Activated naive CD4-positive, alpha-beta T cell treated with anti-CD3 and anti-CD28 coated beads, Interleukin-2, amount 50 U/mL, for 24 hours (primary cell): ENCODE data around the gene NRN1L.
A peak's percentile ranks its signal among the peaks of the same experiment; 100 is the strongest.
"Not testable (repeated sequence)": the region's sequence is repeated elsewhere in the genome, so short reads cannot be mapped to it uniquely, and the experiment has no call there.

Experiments
- H3K27ac Mint-ChIP-seq: one replicate; pipeline ENCODE4 v1.8.0; 2021; ENCODE audit warnings: mild to moderate bottlenecking, mixed read lengths
- H3K27me3 Mint-ChIP-seq: one replicate; pipeline ENCODE4 v1.8.0; 2021; ENCODE audit warnings: mixed read lengths
- H3K36me3 Mint-ChIP-seq: one replicate; pipeline ENCODE4 v1.8.0; 2021; ENCODE audit warnings: mixed read lengths
- H3K4me1 Mint-ChIP-seq: one replicate; pipeline ENCODE4 v1.8.0; 2021; ENCODE audit warnings: mixed read lengths
- H3K4me3 Mint-ChIP-seq: one replicate; pipeline ENCODE4 v1.8.0; 2021; ENCODE audit warnings: mild to moderate bottlenecking, mixed read lengths
- H3K9me3 Mint-ChIP-seq: one replicate; pipeline ENCODE4 v1.8.0; 2021; ENCODE audit warnings: mixed read lengths

Gene NRN1L

GRCh38 chr16:67855789-67856188 lies 28.9 kb upstream of the NRN1L start:
- Mint-ChIP-seq H3K4me3 (no peak overlapping the region), H3K4me1 (peaks cover 35% of the 10 kb centered on the region), H3K27me3 (no peaks in the 10 kb centered on the region), H3K27ac (no peak overlapping the region), H3K36me3 (peaks cover 2% of the 10 kb centered on the region), H3K9me3 (no peaks in the 10 kb centered on the region)

DNA sequence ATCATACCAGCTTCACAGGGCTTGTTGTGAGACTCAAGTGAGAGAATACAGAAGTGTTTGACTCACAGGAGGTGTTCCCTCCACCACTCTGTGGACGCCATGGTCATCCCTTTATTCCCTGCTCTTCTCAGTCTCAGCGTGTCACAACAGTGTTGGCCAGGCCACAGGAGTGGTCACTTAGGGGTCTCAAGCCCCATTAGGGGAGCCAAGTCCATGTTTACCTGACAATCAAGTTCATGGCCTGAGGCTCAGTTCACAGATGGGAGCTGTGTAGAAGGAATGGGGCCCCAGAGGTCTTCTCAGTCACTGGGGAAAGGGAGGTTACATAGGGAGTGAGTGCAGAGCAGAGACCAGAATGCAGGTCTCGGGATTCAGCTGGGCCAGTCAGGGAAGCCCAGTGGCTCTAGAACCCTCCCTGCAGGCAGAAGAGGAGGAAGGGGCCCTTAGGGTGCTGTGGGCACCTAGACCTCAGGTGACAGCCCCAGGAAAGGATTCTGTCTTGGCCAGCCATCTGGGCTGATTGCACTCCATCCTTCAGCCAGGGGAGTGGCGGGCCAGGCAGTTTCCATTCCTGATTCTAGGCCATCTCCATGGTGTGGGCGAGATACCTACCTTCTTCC lies 27.6 kb upstream of the NRN1L start:
- peaks cover 2% of the 10 kb centered on the region for H3K36me3 Mint-ChIP-seq
- H3K27ac Mint-ChIP-seq, result no peak overlapping the region
- peaks cover 45% of the 10 kb centered on the region for H3K4me1 Mint-ChIP-seq
- no peak overlapping the region for H3K4me3 Mint-ChIP-seq
- no peaks in the 10 kb centered on the region for H3K9me3 Mint-ChIP-seq
- no peaks in the 10 kb centered on the region for H3K27me3 Mint-ChIP-seq

- H3K27me3 Mint-ChIP-seq, result no peaks in the 10 kb centered on the region
- H3K9me3 Mint-ChIP-seq, result no peaks in the 10 kb centered on the region
- H3K27ac Mint-ChIP-seq, result peak overlapping the region; percentile 85
- H3K4me1 Mint-ChIP-seq, result peaks cover 46% of the 10 kb centered on the region
- peaks cover 2% of the 10 kb centered on the region for H3K36me3 Mint-ChIP-seq
- no peak overlapping the region for H3K4me3 Mint-ChIP-seq
These were observed 27.0 kb upstream of the NRN1L start for GRCh38 chr16:67857547-67858233.

DNA sequence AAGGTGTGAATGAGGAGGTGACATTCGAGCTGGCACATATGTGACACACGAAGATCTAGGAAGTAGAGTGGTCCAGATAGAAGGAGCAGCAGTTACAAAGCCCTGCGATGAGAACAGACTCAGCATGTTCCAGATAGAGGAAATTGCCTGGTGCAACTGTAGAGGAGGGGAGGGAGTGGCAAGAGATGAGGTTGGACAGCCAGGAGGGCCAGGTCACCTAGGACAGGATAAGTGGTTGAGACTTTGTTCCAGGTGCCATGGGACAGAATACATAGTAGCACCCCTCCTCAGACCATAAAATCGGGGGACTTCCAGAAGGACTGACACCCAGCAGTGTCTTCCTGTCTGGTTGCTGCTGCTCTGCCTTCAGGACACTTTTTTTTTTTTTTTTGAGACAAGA lies 26.2 kb upstream of the NRN1L start:
- no peaks in the 10 kb centered on the region for H3K9me3 Mint-ChIP-seq
- no peak overlapping the region for H3K27ac Mint-ChIP-seq
- no peaks in the 10 kb centered on the region for H3K27me3 Mint-ChIP-seq
- peaks cover 46% of the 10 kb centered on the region for H3K4me1 Mint-ChIP-seq
- H3K4me3 Mint-ChIP-seq, result no peak overlapping the region
- H3K36me3 Mint-ChIP-seq, result peaks cover 2% of the 10 kb centered on the region

DNA sequence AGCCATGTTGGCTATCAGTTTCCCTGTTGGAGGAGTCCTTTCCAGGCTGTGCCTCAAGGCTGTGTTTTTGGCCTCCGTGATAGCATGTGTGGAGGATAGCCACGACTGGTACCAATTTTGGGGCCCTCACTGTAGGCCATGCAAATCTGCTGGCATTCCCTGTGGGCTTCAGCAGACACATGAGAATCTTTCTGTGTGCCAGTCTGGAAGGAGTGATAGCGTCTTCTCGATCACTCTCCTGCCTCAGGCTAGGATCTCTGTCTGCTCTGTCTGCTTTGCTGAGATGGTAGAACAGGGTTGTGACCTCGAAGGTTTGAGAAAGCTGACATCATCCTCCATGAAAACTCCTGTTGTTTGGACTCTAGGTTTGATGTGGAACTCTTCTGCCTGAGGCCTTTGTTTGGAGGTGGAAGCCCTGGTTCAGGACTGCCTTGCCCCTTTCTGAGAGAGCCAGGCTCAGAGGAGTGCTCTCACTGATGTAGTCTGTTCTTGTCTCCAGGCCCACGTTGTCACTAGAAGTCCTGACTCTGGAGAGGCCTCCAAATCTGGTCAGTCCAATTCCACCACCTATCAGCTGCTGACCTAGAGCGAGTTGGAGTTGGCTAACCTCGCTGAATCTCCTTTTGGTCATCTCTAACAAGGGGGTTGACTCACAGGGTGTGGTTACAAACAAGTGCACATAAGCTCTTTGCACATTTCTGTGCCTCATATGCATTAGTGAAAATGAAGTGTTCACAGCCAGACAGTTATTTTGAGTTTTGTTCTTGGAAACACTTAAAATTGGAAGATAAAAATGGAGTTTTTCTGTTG lies 23.9 kb upstream of the NRN1L start:
- peaks cover 37% of the 10 kb centered on the region for H3K4me1 Mint-ChIP-seq
- no peak overlapping the region for H3K27ac Mint-ChIP-seq
- H3K36me3 Mint-ChIP-seq, result peaks cover 2% of the 10 kb centered on the region
- H3K4me3 Mint-ChIP-seq, result no peak overlapping the region
- H3K27me3 Mint-ChIP-seq, result no peaks in the 10 kb centered on the region
- no peaks in the 10 kb centered on the region for H3K9me3 Mint-ChIP-seq

- H3K36me3 Mint-ChIP-seq, result peaks cover 2% of the 10 kb centered on the region
- H3K4me1 Mint-ChIP-seq, result peaks cover 34% of the 10 kb centered on the region
- peak overlapping the region; percentile 15 for H3K27ac Mint-ChIP-seq
These were observed 22.8 kb upstream of the NRN1L start for GRCh38 chr16:67861877-67862276.

DNA sequence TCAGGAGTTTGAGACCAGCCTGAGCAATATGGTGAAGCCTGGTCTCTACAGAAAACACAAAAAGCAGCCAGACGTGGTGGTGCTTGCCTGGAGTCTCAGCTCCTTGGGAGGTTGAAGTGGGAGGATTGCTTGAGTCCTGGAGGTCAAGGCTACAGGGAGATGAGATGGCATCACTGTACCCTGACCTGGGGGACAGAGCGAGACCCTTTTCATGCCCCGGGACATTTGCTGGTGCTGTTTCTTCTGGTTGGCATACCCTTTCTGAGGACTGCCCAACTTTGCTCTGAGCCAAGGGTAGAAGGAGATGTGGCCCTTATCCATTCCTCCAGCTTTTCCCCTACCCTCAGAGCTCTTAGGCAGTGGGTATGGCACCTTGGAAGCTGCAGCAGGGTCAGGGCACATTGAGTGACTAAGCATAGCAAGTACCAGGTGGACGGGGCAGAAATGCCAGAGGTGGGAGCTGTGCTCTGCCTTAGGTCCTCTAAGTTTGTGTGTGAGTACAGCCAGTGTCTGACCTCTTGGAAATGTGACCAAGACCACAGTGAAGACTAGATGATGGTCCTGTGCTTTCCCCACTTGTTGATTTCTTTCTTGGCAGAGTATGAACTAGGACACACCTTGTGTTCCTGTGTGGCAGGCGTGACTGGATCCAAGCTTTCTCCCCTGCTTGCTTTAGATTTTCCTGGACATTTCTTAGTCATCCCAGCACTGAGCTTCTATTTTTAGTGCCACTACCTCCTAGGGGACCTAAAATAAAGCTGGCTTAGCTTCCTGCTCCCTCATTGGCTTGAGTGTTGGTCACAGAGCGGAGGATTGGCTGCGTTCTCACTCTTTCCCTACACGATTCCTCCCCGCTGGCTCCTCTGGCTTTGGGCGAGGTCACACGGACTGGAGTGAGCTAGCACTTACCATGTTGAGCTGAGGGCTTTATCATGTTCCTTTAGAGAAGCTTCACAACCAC lies 21.8 kb upstream of the NRN1L start:
- Mint-ChIP-seq H3K4me1 (peaks cover 24% of the 10 kb centered on the region), H3K27me3 (no peaks in the 10 kb centered on the region), H3K9me3 (no peaks in the 10 kb centered on the region), H3K36me3 (peaks cover under 1% of the 10 kb centered on the region), H3K4me3 (no peak overlapping the region), H3K27ac (no peak overlapping the region)

More at GRCh38 chr16:67861877-67862276, 22.8 kb upstream of the NRN1L start:
- Mint-ChIP-seq H3K4me3 (no peak overlapping the region), H3K9me3 (no peaks in the 10 kb centered on the region), H3K27me3 (no peaks in the 10 kb centered on the region)

DNA sequence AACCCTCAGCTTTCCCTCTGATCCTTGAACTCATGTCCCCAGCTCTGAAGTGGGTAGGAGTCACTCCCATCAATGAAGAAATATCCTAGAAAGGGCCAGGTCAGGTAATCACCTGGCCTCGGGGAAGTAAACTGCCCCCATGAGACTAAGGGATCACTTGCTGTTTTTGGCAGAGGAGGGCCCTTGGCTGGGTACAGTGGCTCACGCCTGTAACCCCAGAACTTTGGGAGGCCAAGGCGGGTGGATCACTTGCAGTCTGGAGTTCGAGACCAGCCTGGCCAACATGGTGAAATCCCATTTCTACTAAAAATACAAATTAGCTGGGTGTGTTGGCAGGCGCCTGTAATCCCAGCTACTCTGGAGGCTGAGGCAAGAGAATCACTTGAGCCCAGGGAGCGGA lies 20.6 kb upstream of the NRN1L start:
- not testable (repeated sequence) for H3K9me3 Mint-ChIP-seq, H3K36me3 Mint-ChIP-seq, H3K4me3 Mint-ChIP-seq, H3K27me3 Mint-ChIP-seq
- peaks cover 16% of the 10 kb centered on the region for H3K4me1 Mint-ChIP-seq
- peak overlapping the region; percentile 35 for H3K27ac Mint-ChIP-seq

DNA sequence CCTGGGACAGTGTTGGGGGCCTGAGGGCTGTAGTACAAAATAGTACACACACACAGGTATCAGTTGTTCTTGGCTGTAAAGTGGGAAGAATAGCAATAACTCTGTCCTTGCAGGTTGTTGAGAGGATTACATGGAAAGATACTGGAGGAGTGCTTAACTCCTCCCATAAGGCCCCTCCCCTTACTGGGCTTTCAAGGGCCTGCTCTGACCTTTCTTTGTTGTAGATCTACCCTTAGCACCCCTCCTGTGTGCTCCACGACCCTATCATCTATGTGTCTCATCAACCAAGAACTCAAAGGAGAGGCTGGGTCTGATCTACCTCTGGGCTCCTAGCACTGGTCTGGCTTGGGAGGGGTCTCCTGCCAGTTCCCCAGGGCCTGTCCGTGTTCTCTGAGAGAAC lies 20.1 kb upstream of the NRN1L start:
- H3K4me1 Mint-ChIP-seq, result peaks cover 16% of the 10 kb centered on the region
- H3K4me3 Mint-ChIP-seq, result no peak overlapping the region
- H3K9me3 Mint-ChIP-seq, result no peaks in the 10 kb centered on the region
- H3K36me3 Mint-ChIP-seq, result no peaks in the 10 kb centered on the region
- no peaks in the 10 kb centered on the region for H3K27me3 Mint-ChIP-seq
- peak overlapping the region; percentile 72 for H3K27ac Mint-ChIP-seq

GRCh38 chr16:67865318-67865717 lies 19.4 kb upstream of the NRN1L start:
- no peaks in the 10 kb centered on the region for H3K27me3 Mint-ChIP-seq
- H3K4me3 Mint-ChIP-seq, result no peak overlapping the region
- H3K36me3 Mint-ChIP-seq, result no peaks in the 10 kb centered on the region
- no peaks in the 10 kb centered on the region for H3K9me3 Mint-ChIP-seq
- H3K4me1 Mint-ChIP-seq, result peaks cover 16% of the 10 kb centered on the region
- H3K27ac Mint-ChIP-seq, result no peak overlapping the region

DNA sequence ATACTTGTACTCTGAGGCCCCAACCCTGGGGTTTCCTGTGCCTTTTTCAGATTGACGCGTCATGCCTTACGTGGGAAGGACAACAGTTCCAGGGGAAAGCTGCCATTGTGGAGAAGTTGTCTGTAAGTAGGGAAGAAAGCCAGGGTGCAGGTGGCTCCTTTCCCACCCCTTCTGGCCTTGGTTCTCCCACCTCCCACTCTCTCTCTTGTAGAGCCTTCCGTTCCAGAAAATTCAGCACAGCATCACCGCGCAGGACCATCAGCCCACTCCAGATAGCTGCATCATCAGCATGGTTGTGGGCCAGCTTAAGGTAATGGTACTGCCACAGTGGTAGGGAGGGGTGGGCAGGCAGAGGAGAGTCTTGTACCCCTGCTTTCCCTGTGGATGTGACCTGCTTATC lies 16.4 kb upstream of the NRN1L start:
- H3K9me3 Mint-ChIP-seq, result no peaks in the 10 kb centered on the region
- no peaks in the 10 kb centered on the region for H3K36me3 Mint-ChIP-seq
- H3K4me1 Mint-ChIP-seq, result peaks cover 11% of the 10 kb centered on the region
- H3K4me3 Mint-ChIP-seq, result no peak overlapping the region
- H3K27ac Mint-ChIP-seq, result no peak overlapping the region
- no peaks in the 10 kb centered on the region for H3K27me3 Mint-ChIP-seq

DNA sequence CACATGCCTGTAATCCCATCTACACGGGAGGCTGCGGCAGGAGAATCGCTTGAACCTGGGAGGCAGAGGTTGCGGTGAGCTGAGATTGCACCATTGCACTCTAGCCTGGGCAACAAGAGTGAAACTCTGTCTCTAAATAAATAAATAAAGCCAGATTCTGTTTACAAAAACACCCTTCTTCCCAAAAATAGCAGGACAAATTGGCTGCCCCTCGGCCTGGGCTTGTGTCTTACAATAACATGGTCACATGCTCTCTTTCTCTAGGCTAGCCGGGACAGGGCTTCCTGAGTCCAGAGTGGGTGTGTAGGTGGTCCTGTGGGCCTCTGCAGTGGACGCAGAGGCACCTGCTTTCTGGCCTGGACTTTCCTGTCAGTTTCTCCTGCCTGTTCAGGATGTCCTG lies 15.0 kb upstream of the NRN1L start:
- Mint-ChIP-seq H3K27me3 (no peaks in the 10 kb centered on the region), H3K36me3 (no peaks in the 10 kb centered on the region), H3K4me1 (peaks cover 18% of the 10 kb centered on the region), H3K9me3 (no peaks in the 10 kb centered on the region), H3K4me3 (no peak overlapping the region), H3K27ac (no peak overlapping the region)

DNA sequence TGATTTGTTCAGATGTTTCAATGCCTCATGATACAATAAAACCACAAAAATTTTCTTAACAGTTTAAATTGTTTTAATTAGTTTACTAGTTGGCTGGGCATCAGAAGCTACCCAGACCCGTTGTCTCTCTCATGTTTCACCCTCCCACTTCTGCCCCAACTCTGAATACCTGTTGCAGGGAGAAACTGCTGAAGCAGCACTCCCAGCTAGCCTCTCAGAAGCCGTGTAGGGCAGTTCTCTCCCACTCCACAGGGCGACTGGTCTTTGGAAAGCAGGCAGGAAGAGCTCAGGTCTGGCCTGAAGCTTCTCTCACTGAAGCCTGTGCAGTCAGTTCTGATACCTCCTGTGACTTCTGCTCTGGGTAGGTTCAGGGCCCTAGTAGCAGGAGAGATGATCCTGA lies 13.4 kb upstream of the NRN1L start:
- Mint-ChIP-seq H3K4me1 (peaks cover 33% of the 10 kb centered on the region), H3K27me3 (no peaks in the 10 kb centered on the region), H3K36me3 (no peaks in the 10 kb centered on the region), H3K9me3 (no peaks in the 10 kb centered on the region), H3K4me3 (no peak overlapping the region), H3K27ac (no peak overlapping the region)

GRCh38 chr16:67872131-67872630 lies 12.5 kb upstream of the NRN1L start:
- Mint-ChIP-seq H3K9me3 (no peaks in the 10 kb centered on the region), H3K27me3 (no peaks in the 10 kb centered on the region), H3K4me1 (peaks cover 33% of the 10 kb centered on the region), H3K27ac (peak overlapping the region; percentile 70), H3K36me3 (no peaks in the 10 kb centered on the region), H3K4me3 (peak overlapping the region; percentile 86)
